NCI-H128 (cell line): ENCODE results near the gene LAMTOR4.
A peak's percentile ranks its signal among the peaks of the same experiment; 100 is the strongest.

Experiments used
- DNase-seq: peaks from one replicate; lab custom pipeline; 2025; ENCODE audit not compliant: unreplicated experiment; lab: John Stamatoyannopoulos, UW

LAMTOR4 gene

DNA sequence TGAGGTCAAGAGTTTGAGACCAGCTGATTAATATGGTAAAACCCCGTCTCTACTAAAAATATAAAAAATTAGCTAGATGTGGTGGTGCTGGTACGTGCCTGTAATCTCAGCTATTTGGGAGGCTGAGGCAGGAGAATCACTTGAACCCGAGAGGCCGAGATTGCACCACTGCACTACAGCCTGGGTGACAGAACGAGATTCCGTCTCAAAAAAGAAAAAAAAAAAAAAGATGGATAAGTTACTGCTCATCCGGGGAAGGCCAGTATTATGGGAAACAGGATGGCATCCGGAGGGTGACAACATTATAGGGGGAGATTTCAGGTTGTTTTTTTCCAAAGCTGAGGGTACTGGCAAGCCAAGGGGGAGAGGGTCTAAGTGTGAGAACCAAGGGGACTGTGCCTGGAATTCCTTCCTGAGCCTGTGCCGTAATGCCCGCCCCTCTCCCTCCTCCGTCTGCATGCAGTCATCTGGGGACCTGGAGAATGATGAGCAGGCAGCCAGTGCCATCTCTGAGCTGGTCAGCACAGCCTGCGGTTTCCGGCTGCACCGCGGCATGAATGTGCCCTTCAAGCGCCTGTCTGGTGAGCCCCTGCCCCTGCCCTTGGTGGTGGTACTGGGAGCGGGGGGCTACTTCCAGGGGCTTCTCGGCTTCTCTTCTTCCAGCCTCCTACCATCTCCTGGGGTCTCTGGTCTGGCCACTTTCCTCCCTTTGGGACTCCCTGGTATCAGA, 4.4 kb downstream of the LAMTOR4 start:
- DNase-seq = no peak

DNA sequence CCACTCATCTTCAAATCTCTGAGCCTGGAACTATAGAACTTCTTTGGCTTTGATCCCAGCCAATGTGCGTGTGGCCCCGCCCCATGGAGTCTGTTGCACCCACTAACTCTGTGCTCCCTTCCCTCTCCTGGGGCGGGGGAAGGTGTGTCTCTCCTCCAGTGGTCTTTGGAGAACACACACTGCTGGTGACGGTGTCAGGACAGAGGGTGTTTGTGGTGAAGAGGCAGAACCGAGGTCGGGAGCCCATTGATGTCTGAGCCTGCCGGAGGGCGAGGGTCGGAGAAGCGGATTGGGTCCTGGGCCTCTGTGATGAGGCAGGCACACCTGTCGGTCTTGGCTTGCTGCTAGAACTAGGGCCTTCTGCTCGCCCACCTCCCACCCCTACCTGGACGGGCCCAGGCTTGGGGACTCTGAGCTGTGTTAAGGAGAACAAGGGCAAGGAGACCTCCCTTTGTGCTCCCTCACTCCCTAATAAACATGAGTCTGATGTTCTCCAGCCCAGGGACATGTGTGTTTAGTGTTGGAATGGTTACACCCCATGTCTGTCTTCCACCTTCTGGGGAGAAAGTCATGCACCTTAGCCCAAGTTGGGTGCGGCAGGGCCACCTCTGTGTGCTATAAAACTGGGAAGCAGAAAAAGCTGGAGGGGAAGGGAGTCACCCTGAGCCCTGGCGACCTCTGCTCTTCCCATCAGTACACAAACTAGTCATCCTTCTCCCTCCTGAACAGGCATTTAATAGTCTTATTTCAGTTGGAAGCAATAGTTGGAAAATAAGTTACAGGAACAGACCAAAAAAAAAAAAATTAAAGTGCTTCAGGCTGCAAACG, 5.2 kb downstream of the LAMTOR4 start:
- DNase-seq = no peak

DNA sequence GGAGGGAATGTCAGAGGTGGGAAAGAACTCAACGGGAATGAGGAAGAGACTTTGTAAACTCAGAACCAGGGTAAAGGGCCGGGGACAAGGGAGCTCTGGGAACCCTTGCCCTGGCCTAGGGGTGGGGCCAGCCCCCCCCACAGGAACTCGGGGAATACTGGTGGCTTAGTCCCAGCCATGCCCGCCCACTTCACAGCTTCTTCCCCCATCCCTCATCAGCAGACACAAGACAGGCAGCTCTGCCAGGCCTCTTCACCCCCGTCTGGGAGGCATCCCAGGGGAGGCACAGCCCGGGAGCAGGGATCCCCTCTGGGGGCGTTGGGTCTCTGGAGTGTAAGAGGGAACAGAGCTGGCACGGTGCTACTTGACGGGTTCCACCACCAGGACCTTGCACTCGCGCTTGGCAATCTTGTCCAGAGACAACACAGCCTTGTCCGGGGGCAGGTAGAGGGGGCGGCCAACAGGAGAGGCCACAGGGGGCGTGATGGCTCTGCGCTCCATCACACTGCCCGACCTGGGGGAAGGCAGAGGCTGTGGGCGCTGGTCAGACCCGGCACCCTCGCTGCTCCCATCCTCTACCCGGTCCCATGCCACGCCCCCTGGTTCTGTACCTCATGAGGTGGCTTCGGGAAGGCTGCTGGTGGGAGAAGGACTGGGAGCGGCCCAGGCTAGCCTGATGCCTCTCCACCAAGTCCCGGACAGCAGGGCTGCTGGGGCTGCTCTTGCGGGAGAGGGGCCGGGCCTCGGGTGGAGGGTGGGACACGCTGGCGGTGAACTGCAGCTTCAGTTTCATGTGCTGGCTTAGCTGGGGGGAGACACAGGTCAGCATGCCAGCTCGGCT, 6.2 kb downstream of the LAMTOR4 start:
- no peak for DNase-seq

DNA sequence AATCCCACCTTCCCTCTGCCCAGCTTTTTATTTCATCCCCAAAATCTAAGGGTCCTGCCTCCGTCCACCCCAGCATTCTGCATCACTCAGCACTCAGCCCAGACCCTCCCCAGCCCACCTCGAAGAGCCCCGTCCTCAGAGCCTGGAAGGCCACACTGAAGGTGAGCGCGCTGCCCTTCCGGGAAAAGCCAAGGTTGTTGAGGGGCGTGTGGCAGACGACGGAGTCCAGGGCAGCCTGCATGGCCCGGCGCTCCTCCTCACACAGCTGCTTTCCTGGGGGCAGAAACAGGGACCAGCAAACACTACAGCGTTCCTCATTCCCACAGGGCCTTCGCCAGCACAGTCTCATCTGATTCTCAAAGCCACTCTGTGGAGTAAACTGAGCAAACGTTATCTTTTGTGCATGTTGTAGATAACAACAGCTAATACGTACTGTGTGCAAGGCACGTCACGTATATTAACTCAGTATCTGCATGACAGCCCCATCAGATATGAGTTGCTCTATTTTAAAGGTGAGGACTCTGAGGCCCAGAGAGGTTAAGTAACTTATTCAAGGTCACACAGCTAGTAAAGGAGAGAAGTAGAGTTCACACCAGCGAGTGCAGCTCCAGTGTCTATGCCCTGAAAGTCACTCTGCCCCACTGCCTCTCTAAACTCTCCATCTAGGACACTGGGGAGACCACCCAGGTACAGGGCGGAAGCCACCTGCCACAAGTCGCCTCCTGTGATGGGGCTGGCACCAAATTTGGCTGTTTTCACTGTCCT, 7.0 kb downstream of the LAMTOR4 start:
- DNase-seq = no peak

DNA sequence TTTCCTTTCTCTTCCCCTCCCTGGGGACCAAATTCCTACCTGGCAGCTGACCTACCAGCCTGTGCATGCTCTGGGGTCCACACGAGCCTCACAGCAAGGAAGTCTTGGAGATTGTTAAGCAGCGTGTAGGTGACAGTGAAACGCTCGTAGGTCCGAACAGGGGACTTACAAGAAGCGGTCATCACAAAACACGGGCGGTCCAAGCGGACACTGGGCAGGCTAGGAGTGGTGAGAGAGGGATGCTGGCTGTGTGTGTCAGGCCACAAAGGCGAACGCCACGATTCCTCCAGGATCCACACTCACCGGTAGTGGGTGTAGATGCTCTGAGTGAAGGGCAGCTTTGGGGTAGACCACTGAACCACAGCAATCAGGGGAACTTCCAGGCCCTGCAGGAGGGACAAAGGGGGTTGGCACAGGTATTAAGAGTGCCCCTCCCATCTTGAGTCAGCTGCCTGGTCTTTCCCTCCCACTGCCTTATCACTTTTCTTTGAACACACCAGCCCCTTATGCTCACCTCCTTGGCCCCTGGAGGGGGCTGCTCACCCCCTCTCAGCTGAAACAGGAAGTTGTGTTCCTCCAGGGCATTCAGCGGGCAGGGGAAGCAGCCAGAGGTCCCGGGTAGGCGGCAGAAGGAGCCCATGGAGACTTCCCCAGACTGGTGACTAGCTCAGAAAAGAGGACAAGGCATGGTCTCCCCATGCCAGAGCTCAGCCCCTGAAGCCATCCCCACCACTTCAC, 7.8 kb downstream of the LAMTOR4 start:
- no peak for DNase-seq

DNA sequence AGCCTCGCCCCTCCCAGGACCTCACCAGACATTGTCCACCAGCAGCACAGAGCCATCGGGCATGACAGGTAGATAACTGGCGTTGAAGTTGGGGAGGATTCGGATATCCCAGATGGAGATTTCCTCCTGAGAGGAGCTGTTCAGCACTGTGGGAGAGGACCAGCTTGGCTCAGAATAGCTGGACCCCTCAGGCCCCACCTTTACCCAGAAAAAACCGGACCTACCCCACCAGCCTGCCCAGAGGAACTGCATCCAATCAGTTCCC, 8.3 kb downstream of the LAMTOR4 start:
- no peak for DNase-seq

DNA sequence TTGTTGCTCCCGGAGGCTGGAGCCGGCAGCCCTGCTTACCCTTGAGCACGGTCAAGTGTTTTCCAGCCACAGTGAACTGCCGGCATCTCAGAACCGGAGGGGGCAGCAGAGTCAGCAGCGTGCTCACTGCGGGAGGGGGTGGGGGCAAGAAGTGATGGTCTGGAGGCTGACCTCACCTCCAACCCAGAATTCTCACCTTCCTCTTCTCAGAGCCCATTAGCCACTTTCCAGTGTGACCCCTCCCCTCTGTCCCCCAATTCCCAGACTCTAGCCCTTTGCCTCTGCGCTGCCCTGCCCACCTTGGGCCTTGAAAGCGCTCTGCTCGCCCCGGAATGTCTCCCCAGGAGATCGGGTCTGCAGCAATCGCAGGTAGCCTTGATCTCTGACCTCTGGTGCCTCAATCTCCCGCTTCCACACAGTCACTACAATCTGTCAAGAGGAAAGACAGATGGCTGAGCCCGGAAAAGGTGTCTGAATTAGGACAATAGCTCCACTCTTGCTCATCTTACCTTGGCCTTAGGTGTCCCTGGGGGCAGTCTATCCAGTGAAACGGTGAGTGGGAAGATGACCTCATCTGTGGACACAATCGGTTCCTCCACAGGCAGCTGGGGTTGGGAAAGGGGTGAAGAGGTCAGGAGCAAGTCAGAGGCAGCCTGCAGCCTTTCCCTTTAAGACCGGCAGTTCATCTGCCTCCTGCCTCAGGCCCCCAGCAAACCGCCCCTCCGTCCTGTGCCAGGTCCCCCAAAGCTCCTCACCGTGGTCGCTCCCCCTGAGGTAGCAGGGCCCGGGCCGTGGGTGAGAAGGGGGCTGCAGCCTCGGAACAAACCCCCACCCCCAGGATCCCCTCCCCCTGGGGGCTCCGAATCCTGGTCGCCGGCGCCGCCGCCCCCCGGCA, 8.9 kb downstream of the LAMTOR4 start:
- DNase-seq = no peak

DNA sequence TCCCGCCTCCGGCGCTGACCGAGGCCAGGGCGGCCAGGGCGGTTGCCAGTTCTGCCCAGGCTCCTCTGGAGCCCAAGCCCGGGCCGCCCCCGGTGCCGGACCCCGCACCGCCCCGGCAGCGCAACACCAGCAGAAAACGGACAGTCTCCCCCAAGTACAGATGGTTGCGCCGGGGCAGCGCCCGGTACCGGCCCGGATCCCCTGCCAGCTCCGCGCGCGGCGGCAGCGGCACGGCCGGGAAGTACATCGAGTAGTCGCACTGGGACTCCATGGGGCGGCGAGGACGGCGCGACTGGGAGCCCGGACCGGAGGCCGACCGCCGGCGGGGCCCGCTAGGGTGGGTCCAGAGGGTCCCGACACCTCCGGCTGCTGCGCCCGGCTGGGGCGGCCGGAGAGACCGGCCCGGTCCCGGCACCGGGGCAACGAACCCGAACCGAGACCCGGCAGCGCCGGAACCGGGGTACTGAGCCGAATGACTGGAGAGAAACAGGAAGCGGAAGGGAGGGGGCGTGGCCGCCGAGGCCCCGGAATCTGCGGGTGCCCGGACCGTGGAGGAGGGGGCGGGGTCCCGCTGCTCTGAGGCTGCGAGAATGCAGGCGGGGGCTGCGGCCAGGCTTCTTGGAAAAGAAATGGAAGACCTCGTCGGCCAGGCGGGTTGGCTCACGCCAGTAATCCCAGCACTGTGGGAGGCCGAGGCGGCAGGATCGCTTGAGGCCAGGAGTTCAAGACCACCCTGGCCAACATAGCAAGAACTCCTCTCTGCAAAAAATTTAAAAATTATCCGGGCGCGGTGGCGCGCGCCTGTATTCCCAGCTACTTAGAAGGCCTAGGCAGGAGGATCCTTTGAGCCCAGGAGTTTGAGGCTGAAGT, 9.7 kb downstream of the LAMTOR4 start, which contains the start of gene TRAPPC14:
TSS of gene TRAPPC14 (minus strand) at position 495 of the 870 bp plus-strand sequence. CDS start at position 271, 224 bp downstream.
- DNase-seq = peak; percentile 43

DNA sequence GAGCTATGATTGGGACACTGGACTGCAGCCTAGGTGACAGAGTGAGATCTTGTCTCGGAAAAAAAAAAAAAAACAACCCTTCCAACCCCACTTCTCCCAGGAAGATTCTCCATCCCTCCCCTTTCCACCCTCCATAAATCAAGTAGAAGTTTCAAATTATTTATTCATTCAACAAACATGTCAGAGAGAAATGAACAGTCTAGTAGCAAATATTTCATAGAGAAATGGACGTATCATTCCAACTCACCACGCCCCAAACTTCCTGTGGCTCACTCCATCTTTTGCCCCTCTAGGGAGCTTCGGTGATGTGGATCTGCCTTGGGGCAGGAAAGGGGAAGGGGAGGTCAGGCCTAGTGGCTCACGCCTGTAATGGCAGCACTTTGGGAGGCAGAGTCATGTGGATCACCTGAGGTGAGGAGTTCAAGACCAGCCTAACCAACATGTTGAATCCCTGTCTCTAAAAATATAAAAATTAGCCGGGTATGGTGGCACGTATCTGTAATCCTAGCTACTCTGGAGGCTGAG, 10.4 kb downstream of the LAMTOR4 start:
- DNase-seq = no peak

DNA sequence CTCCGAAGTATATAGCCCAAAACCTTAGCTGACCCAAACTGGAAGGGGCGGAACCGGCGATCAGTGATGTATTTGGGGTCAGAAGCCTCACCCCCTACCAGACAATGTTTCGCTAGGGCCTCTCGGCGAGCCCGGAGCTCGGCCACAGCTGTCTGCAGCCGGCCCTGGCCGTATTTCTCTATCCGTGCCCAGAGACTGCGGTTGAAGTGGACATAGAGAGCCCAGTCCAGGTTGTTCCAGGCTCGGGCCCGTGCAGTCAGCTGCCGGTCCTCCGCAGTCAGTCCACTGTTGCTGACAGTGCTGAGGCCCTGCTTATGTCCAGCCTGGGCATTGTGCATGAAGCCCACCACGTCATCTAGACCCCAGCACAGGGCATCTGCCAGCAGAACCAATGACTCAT, 11.3 kb downstream of the LAMTOR4 start:
- no peak for DNase-seq

DNA sequence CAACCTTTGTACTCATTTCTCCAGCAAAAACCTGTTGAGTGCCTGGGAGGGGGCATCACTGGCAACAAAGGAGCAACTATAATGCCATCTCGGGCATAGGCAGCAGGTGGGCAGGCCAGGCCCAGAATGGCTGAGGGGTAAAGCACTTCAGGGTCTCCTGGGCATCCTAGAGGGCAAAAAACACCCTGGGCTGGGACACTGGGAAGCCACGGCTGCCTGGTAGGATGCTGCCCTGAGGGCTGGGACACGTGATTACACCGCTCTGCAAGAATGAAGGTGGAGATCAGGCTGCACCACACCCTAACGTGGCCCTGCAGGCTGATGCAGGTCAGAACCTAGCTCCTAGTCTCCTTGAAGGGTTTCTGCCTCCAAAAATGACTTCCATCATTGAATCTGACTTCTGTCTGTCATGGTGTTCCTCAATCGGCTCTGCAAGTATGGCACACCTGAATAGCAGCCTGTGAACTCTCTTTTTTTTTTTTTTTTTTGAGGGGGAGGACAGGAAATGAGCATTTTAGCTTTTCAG, 14.4 kb downstream of the LAMTOR4 start:
- DNase-seq = no peak

DNA sequence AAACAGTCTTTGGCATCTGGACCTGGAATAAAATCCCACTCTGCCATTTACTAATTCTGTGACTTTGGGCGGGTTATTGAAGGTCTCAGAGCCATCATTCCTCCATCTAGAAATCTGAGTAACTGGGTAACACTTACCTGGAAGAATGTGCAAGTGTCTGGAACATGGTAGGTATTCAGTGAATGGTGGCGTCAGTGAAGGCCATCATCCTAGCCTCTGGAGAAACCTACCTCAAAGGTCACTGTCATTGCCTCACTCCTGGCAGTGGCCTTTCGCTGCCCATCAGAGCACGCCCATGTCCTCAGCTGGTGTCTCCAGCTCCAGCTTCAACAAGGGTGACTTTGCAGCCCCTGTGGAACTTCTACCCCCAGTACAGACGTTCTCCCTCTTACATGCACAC, 15.2 kb downstream of the LAMTOR4 start:
- no peak for DNase-seq

DNA sequence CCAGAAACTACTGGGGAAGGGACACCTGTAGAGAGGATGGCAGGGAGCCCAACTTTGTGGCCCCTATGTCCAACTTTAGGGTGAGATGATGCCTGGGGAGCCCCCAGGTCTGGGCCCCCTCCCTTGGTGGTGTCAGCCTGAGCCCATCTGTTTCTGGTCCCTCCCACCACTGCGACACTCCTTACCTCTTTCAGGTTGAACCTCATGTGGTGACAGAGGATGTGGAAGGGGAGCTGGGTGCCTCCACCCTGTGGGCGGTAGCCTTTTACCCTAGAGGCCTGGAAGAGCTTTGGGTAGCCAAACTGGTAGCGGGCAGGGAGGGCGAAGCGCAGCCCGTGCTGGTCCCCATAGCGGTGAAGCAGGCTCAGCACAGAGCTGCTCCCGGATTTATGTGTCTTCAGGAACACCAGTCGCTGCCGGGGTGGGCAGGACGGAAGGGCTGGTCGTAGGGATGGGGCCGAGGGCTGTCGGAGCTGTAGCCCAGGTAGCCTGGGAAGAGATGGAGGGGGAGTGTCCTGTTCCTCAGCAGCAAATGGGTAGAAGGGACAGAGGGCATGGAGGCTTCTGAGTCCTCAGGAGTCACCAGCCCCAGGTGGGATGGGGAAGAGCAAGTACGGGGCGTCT, 17.7 kb downstream of the LAMTOR4 start:
- no peak for DNase-seq

DNA sequence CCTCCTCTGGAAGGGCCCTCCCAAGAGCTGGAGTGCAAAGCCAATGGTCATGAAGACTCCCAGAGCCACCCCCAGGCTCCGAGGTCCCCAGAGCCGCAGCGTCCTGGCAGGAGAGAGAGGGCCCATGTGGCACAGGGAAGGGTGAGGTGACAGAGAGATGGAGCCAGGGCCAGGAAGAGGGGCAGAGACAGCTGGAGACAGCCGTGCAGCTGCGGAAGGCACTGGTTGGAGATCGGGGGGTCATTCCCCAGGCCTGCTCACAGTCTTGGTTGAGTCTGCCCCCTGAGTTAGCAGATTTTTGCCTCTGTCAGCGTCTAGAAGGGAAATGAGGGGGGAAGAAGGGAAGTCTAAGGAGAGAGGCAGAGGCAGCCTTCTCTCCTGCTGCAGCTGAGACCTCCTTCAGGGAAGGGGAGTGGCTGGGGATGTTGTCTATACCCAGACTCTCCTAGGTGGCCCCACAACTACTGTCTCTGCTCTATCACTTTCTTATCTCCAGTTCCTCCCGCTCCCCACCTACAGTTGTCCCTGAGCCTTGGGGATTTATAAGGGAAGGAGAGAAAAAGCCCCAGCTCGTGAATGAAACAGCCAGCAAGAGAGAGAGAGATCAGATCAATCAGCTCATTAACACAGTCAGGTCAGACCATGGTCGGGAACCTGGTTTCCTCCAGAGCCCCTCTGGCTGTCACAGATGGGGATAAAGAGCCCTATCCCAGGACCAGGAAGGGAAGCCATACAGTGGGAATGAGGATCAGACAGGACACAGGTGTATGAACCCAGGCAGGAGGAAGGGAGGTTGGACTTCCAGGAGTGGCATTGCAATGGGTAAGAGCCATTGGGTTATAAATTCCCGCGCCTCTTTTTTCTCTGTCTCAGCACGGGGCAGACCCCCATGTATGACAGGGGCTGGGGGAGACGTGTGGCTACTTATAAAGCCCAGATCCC, 18.5 kb downstream of the LAMTOR4 start:
- no peak for DNase-seq

DNA sequence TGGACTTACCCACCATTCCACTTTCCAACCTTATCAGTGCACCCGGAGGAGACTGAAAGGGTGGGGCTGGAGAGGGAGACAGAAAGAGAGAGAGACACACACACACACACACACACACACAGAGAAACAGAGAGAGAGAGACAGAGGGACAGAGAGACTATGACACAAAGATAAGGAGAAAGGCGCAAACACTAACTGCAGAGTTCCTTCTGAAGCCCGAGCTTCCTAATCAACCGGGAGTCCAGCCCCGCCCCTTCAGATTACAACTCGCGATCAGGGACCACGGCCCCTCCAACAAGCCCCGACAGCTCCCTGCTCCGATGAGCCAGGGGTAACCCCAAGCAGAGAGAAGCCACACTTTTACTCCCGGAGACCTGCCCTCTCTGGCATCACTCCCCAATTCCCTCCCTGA, 19.2 kb downstream of the LAMTOR4 start:
- DNase-seq = no peak

DNA sequence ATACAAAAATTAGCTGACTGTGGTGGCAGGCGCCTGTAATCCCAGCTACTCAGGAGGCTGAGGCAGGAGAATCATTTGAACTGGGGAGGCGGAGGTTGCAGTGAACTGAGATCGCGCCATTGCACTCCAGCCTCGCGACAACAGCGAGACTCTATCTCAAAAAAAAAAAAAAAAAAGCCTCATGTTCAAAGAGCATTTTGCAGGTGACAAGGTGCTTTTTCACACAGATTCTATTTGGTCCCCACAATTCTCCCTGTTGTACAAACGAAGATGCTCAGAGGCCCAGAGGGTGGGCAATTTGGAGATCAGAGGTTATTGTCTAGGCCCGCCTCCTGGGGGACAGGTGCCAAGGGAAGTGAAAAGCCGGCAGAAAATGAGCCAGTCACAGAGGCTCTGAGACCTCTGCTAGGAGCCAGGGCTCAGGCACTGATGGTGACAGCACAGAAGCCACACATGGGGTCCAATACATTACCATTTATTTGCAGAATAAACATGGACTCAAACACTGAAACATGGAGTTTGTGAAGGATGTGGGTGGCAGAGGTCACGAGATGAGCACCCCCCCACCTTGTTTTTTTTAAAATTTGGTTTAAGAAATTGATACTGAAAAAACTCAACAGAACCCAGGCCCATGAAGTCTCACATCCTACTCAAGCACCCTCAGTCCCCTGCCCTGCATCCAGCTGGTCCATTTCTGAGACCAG, 20.6 kb downstream of the LAMTOR4 start:
- DNase-seq = no peak
